HG03354 (cell line): ENCODE results near the gene ULK1.
"Not testable (repeated sequence)": the region's sequence is repeated elsewhere in the genome, so short reads cannot be mapped to it uniquely, and the experiment has no call there.

Source experiments
- ATAC-seq: cut with Tn5 transposase; IDR thresholded peaks from one replicate; pipeline ENCODE4 v1.9.1; 2021; ENCODE audit warnings: mild to moderate bottlenecking; ENCODE audit not compliant: unreplicated experiment, poor library complexity, severe bottlenecking

The ULK1 gene

GRCh38 chr12:131861261-131862083 lies 33.0 kb upstream of the ULK1 start:
- ATAC-seq, result no peak

- no peak for ATAC-seq
Observed at GRCh38 chr12:131862084-131862441, 32.4 kb upstream of the ULK1 start.

- no peak for ATAC-seq
Observed at GRCh38 chr12:131862600-131862993, 31.8 kb upstream of the ULK1 start.

GRCh38 chr12:131862994-131863710 lies 31.3 kb upstream of the ULK1 start:
- ATAC-seq, result no peak

GRCh38 chr12:131863711-131864396 lies 30.6 kb upstream of the ULK1 start:
- no peak for ATAC-seq

GRCh38 chr12:131864469-131864868 lies 30.0 kb upstream of the ULK1 start:
- ATAC-seq, result no peak

GRCh38 chr12:131865180-131865875 lies 29.1 kb upstream of the ULK1 start:
- ATAC-seq, result no peak

- no peak for ATAC-seq
Observed at GRCh38 chr12:131867471-131867870, 27.0 kb upstream of the ULK1 start.

- ATAC-seq, result no peak
Observed at GRCh38 chr12:131867891-131868675, 26.3 kb upstream of the ULK1 start.

GRCh38 chr12:131869871-131870418 lies 24.5 kb upstream of the ULK1 start:
- ATAC-seq, result no peak

GRCh38 chr12:131871677-131872076 lies 22.7 kb upstream of the ULK1 start:
- ATAC-seq, result no peak

GRCh38 chr12:131872154-131873051 lies 22.0 kb upstream of the ULK1 start:
- no peak for ATAC-seq

- ATAC-seq, result no peak
Observed at GRCh38 chr12:131873293-131873692, 21.1 kb upstream of the ULK1 start.

- not testable (repeated sequence) for ATAC-seq
Observed at GRCh38 chr12:131874972-131875371, 19.4 kb upstream of the ULK1 start.

- ATAC-seq, result not testable (repeated sequence)
Observed at GRCh38 chr12:131877216-131877615, 17.2 kb upstream of the ULK1 start.

GRCh38 chr12:131878436-131878835 lies 16.0 kb upstream of the ULK1 start:
- not testable (repeated sequence) for ATAC-seq

GRCh38 chr12:131882804-131883520 lies 11.5 kb upstream of the ULK1 start:
- ATAC-seq, result no peak
